GM19452 (cell line): Measurements from ENCODE around the gene ZNF22.

Experiments used
- ATAC-seq: cut with Tn5 transposase; IDR thresholded peaks from one replicate; pipeline ENCODE4 v1.9.1; 2021; ENCODE audit not compliant: unreplicated experiment

Gene ZNF22

DNA sequence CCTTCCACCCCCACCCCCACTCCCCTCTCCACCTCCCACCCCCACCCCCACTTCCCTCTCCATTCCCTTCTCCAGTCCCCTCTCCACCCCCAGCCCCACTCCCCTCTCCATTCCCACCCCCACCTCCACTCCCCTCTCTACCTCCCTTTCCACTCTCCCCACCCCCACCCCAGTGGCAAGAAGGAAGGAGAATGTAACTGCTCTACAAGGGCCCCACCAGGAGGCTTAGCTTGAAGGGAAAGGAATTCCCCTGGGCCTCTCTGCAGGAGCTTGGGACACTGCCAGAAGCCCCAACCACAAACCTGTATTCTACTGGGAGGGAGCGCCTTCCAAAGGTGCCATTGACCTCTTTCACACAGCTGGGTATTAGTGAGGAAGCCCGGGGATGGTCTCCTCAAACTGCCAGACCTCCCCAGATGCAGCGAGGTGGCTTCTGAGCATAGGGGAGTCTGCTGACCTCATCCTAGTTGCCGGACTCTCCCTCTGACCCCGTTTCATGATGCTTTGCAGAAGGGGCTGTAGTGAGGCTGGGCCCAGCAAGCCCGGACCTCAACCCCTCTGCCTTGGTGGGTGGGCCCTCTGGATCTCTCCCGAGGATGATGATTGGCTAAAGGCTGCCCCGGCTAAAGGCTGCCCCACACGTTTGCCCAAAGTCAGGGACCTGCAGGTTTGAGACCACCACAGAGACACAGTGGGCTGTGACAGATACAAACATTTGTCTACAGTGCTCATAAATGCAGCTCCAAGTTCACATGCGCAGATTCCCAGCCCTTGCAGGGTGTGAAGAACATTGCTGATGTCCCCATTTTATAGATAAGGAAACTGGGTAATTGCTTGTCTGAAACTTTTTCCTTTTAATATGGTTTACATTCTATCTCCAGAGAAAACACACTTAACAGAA lies 25.0 kb upstream of the ZNF22 start:
- ATAC-seq: no peak

DNA sequence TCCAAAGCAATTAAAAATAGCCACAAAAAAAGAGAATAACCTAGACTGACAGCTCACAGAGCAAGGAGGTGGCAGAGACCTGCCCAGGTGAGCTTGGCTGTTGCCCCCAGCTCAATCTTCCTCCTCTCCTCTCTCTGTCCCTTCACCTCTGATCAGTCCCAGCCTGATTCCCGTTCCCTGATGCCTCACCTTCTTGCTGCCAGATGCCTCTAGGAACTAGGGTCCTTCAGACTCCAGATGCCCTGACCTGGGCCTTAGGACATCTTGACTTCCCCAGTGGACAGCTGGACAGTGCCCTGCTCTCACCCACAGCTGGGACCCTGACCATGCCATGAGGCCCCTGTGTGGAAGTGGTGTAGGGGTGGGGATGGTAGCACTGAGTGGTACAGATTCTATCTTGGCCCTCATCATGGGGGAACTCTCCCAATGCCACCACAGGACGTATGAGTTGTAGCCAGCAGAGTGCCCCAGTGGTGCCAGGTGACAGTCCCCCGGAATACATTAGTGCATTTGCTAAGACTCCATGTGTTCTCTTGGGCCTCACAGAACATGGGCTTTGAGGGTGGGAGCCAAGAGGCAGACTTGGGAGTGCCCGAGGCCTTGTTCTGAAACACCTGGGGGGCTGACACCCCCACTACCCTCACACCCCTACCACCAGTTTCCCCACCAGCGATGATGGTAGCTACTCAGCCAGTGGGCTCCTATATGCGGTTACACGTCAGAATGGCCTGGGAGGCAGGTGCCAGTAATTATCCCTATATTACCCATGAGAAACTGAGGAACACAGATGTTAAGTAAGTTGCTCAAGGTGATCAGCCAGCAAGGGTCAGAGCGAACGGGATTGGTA lies 24.1 kb upstream of the ZNF22 start:
- no peak for ATAC-seq

DNA sequence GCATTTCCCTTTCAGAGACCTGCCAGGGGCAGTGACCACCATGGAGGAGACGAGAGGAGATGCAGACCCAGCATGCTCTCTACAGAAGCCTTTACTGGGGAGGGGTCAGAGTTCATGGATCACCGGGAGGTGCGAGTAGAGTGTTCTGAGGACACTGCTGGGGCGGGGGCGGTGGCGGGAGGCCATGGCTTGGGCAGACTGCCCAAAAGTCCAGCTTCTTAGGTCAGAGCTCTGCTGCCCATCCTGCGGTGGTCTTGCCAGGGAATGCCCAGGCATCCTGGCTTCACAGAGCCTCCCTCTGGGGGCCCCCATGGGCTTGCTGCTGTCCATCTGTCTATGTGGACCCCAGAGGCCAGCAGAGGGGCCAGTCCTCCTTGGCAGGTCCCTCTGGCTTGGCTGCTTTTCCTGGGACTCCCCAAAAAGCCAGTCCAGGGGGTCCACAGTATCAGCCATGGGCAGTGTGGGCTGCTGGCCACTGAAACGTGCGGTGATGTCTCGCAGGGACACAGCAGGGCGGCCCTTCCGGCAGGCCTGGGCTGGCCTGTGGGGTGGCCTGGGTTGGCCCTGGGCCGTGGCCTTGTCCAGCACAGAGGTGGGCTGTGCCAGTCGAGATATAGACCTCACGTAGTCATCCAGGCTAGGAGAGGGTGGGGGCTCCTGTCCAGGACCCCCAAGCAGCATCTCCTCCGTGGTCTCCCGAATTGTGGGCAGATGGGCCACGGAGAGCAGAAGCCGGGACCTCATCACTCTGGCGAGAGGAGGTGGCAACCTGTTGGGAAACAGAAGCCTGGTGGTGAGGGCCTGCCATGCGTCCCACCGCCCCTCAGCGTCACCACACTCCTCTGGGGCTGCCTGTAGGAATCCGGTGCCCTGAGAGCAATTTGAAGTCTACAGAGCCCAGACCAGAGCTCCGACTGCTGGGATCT lies 23.2 kb upstream of the ZNF22 start:
- ATAC-seq: no peak

DNA sequence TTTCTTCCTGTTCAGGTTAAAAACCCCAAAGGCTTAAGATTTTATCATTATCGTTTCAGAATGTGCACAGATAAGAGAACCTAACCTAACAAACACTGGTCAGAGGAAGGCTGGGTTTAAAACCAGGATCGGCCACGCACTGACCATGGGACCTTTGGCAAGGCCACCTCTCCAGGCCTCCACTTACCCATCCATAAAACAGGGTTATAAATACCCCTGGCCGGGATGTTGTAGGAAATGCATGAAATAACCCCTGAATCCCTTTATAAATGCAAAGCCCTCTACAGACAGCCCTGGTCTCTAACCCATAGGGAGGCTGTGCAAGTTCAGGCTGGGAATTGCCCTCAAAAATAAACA lies 22.5 kb upstream of the ZNF22 start:
- ATAC-seq: no peak

DNA sequence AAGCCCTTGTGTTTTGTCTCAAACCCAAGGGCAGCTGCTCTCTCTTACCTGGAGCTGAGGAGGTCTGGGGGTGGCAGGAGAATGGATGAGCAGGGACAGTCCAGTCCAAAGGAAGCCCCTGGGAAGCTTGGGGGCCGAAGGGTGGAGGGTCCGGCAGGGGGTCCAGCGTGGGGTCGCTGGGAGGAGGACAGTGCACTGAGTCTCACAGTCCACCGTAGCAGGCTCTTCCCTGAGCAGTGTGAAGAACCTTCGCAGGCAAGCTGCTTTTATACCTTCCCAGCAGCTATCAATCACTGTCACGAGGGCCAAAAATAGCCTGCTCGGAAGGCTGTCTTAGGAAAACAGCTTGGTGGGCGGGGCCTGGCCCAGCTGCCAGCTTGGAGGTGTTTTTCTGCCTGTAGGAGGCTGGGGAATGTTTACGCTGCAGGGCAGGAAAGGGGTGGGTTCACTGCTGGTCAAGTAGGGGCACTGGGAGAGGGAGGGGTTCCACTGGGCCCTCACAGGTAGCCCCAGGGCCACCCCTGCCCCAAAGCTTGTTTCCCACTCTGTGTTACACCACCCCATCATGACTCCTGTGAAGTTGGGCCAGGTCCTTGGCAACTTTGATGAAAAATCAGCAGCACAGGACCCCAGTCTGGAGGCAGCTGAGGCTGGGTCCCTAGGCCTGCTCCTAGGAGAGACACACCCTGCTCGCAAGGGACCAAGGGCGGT lies 22.0 kb upstream of the ZNF22 start, which contains the start of gene DEPP1:
TSS of gene DEPP1 (minus strand) at position 240 of the 711 bp plus-strand sequence. CDS start 779 bp downstream, outside the sequence.
- no peak for ATAC-seq

DNA sequence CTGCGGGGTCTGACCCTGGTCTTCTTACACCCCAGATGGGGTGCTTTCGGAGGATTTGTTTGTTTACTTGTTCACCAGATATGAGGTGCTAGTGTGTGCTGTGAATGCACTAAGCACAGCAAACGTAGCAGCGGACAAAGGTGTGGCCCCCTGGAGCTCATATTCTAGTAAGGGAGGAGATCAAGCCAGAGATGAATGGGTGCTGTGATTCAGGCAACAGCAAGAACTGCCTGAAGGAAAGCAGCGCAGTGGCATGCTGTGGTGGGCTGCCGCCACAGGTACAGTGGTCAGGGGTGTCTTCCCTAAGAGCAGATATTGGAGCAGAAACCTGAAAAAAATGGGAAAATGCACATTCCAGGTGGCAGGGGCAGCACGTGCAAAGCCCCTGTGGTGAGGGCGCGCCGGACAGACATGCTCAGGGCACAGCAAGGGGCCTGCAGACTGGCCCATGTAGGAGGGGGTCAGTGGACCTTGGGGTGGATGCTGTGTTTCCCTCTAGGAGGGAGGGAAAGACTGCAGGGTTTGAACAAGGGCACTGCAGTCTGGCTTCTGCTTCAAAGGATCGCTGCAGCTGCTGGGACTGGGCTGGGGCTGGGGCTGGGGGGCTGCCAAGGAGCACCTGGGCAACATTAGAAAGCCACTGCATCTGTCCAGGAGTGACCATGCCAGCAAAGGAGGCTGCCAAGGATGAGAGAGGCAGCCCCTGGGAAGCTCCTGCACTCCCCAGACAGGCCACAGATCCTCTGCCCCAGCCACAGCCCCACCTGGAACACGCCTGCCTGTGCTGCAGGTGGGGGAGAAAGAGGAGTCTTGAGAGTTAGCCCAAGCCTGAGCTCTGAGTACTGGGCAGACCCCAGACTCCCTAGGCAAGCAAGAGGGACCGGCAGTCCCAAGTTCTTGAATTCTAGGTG lies 21.2 kb upstream of the ZNF22 start:
- no peak for ATAC-seq

DNA sequence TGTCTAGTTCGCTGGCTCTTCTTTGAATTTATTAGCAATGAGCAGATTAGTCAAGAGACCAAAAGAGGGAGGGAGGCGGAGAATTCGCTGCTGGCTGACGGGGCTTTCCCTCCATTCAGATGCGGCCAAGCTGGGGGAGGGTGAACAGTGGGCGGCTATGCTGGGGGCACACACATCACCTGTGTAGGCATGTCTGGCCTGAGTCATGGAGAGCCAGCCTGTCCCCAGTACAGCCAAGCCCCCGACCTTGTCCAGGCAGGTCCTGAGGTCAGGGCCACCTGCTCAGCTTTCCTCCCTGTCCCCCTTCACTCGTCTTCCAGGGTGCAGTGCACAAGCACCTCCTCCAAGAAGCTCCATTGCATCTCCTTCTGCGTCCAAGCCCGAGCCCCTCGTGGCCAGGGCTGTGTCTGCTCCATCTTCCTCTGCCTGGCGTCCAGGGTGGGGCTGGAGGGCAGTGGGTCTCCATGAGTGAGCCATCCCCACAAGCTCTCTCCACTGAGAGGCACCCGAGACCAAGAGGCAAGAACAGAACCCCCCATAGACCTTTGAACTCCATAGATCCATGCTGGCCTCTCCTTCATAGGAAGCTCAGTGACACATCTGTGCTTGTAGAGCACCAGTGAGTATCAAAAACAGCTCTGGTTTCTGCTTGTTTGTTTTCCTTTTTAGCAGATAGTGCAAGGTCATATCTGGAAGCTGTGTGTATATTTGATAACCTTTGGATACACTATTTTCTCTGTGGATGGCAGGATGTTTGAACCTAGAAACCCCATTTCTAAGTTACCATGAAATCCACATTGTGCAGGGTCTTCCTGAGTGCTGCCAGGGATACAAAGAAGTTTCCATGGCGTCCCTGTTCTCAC lies 20.2 kb upstream of the ZNF22 start:
- no peak for ATAC-seq

DNA sequence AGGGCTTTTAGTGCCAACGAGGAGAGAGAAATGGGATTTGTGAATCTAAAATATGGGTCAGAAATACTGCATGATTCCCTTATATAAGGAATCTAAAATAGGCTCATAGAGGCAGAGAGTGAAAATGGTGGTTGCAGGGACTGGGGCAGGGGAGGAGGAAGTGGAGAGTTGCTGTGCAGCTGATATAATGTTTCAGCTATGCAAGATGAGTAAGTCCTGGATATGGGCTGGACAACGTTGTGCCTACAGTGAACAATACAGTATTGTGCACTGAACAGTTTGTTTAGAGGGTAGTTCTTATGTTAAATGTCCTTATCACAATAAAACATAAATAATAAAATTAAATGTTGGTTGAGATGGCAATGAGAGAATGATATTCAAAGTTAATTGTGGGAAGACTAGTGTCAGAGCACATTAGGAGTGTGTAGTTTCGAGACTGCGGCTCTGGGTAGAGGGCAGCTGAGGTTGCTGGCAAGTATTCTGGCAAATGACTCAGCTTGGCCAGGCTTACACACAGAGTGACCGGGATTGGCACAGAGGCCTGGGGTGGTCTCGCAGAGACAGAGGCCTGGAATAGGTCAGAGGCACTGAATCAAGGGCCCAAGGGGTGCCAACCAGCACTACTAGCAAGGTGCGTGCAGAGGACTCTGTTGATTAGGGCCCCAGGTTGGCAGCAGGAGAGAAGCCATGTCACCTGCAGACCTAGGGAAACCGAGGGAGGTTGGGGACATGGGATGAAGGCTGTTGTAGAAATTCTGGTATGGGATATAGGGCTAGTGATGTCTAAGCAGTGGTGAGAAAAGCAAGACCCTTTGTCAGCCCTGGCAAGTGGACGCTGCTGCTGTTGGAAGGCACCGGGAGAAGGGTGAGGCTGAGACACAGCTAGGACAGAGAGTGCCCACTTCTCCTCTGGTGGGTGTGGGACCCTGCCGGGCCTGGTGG lies 19.3 kb upstream of the ZNF22 start:
- no peak for ATAC-seq

DNA sequence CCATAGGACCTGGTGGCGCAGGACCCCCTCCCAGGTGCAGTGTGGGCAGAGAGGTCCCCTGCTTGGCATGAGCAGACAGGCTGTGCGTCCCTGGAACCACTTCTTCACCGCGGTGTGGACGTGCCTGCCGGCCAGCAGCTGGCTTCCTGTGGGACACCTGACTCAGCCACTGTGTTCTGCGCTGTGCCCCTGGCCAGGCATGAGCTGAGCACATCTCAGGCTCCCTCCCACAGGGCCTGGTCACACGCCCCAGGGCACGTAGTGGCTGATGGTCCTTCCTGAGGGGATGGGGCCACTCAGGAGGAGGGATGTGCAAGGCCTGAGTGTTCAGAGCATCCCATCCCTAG lies 18.6 kb upstream of the ZNF22 start:
- no peak for ATAC-seq

DNA sequence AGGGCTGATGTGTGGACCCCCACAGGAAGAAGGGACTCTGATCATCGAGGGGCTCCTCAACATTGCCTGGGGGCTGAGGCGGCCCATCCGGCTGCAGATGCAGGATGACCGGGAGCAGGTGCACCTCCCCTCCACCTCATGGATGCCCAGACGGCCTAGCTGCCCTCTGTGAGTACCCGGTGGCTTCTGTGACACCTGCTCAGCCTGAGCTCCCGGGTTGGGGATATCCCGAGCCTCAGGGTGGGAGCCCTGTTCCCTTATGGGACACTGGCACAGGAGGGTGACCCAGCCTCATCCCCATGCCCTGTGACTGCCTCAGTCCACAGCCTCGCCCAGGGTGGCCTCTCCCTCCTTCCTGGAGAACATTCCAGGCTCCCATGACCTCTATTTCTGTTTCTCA lies 18.2 kb upstream of the ZNF22 start:
- no peak for ATAC-seq

DNA sequence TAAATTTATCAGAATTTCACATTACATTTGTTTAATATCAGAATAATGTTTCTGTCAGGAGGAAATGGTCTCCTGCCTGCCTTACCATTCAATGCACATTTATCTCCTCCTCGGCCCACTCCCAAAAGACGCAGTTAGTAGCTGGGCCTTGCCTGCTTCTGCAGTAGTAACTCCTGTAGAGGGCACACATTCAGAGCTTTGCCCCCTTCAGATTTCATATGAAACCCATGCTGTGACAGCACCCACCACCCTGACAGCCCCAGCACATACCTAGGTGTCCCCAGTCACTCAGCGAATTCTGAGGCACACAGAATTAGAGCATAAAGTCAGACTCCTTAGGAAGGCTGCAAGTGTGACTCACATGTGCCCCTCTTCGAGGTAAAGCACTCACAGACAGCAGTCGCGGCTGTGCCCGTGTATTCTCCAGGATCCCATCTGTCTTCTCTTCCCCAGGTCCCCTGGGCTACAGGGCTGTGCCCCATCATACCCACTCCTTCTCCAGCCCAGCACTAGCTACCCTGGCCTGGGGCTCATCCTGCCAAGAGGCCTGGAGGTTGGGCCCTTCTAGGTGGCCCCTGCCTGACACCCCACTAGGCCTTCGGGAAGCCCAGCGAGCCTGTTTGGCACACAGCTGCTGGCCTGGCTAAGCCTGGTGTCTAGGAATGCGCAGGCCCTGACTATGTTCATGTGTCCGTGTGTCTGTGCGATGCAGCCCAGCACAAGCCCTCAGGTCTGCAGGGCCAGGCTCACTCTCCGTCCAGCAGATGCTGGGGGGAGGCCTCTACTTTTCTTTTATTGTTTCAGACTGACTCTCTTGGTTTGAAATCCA lies 17.4 kb upstream of the ZNF22 start:
- ATAC-seq: no peak

DNA sequence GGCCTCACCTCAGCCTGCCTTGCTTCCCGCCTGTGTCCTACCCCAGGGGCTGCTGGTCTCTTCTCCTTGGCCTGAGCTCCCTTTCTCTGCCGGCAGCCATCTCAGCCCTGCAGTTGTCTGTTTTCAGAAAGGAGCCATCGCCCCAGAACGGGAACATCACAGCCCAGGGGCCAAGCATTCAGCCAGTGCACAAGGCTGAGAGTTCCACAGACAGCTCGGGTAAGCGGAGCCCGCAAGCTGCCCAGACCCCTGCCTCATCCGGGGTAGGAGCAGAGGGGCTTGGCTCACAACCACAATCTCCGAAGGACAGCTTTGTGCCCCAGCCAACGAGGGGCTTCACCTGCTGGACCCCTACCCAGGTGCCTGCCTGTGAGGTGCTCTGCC lies 16.8 kb upstream of the ZNF22 start:
- no peak for ATAC-seq

DNA sequence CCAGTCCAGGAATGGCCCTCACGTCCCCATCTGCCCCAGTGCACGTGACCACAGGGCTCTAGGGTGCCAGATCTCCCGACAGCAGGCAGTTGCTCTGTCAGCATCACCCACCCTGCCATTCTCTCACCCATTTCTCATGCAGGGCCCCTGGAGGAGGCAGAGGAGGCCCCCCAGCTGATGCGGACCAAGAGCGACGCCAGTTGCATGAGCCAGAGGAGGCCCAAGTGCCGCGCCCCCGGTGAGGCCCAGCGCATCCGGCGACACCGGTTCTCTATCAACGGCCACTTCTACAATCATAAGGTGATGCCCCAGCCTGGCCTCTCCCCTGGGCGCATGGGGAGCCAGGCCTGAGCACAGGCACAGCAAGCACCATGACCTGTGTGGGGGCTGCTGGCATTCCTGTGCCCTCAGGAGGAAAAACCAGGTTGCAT lies 16.0 kb upstream of the ZNF22 start:
- no peak for ATAC-seq

DNA sequence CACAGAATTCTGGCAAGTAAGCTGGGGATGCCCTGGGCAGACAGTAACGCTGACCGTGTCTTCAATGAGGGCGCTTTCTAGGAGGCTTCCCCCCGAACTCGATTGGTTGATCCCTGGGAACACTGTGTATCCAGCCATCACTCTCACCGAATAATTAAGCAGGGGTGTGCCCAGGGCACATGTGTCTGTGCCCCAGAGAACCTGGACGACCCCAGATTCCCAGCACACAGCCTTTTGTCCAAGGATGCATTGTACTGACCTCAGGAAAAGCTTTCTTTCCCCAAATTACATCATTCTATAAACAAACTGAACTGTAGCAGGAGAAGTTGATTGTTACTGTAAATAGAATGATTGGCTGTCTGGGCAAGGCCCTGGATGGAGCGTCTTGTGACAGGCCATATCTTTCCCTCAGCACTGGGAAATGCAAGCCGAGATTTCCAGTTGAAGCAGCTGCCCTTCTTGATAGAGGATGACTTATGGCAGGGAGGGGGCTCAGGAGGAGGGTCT lies 15.5 kb upstream of the ZNF22 start:
- ATAC-seq: no peak

DNA sequence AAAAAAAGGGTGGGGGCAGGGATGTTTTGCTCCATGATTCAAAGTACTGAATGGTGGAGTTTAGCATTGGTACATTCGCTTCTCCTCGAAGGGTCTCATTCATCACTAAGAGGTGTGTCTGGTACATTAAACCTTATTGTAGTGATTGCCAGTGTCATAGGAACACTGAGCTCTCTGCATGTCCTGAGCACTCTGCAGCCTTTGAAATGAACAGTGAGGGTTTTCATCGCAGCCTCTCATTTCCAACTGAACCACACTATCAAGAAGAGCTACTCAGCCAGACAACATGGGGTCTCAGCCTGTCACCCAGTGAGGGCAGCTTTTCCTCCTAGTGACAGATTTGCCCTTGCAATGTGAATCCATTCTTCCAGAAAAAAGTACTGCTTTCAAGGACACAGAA lies 14.5 kb upstream of the ZNF22 start:
- no peak for ATAC-seq

DNA sequence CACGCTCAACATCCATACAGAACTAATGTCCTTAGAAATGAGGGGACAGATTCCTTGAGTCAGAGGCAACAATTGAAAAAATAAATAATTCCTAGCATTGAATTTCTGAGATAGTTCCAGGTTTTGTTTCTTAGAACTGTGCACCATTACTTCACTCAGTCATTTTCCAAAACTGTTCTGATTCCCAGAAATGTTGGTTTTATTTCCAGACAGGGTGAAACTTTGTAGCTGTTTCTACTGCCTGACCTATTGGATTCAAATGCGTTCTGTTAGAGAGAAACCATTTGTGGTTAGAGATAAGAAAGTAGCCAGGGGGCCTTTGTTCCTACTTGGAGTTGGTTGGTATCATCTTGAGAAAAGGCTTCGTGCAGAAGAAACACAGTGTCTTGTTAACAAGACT lies 14.1 kb upstream of the ZNF22 start:
- no peak for ATAC-seq
